IgD-negative memory B cell (primary cell): ENCODE results near the gene ALG8. TPM values are rescaled to one million over a fixed set of nuclear protein-coding genes. Genes with fewer than 3 reads are reported as not detected.

Source experiments
- H3K27ac Mint-ChIP-seq, 3 donors: one replicate each; pipeline ENCODE4 v1.8.0; 2020 to 2022; ENCODE audit warnings: mild to moderate bottlenecking in 3 of 3, mixed read lengths in 3 of 3, moderate library complexity in 1 of 3
- H3K27me3 Mint-ChIP-seq: one replicate; pipeline ENCODE4 v1.8.0; 2021; ENCODE audit warnings: mixed read lengths
- H3K36me3 Mint-ChIP-seq: one replicate; pipeline ENCODE4 v1.8.0; 2020; ENCODE audit warnings: mild to moderate bottlenecking, mixed read lengths
- H3K4me1 Mint-ChIP-seq, 3 donors: one replicate each; pipeline ENCODE4 v1.8.0; 2020 to 2022; ENCODE audit warnings: mixed read lengths in 3 of 3, mild to moderate bottlenecking in 1 of 3
- H3K4me3 Mint-ChIP-seq, 4 donors: one replicate each; pipeline ENCODE4 v1.8.0; 2020 to 2022; ENCODE audit warnings: mild to moderate bottlenecking in 4 of 4, mixed read lengths in 4 of 4, moderate library complexity in 3 of 4
- H3K9me3 Mint-ChIP-seq, 3 donors: one replicate each; pipeline ENCODE4 v1.8.0; 2020 to 2021; ENCODE audit warnings: mixed read lengths in 3 of 3, mild to moderate bottlenecking in 1 of 3
- polyA plus RNA-seq: library from polyadenylated mRNA; unstranded; fragments of 300-500 nt; fragmentation: Illumina TruSeq; gene quantifications from one replicate; pipeline ENCODE4 v1.2.3, GENCODE V29; 2021

The ALG8 gene
- polyA plus RNA-seq, 1 donor from 2014 or later, result 55.1 TPM

DNA sequence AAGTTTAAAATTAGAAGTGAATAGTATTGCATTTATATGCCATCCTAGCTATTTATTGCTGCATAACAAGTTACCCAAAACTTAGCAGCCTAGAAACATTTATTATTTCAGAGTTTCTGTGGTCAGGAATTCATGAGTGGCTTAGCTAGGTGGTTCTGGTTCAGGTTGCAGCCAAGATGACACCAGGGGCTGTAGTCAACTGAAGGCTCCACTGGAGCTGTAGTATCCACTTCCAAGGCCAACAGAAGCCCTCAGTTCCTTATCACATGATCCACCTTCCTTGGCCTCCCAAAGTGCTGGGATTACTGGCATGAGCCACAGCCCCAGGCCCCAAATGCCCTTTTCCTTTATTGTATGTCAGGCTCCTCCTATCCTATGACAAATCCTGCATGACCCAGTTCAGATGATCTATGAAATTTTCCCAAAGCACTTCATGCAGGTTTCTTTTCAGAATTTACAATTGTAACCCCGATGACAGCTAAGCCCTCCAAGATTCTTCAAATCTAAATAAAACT, 6.1 kb upstream of the ALG8 start:
- no peaks in the 10 kb centered on the region for H3K9me3 Mint-ChIP-seq
- H3K4me3 Mint-ChIP-seq, result no peak overlapping the region
- H3K36me3 Mint-ChIP-seq, result peaks cover 2% of the 10 kb centered on the region
- peak overlapping the region in 1 of 3 donors; percentile 27 for H3K27ac Mint-ChIP-seq
- peaks cover 10 to 19% (median 13%) of the 10 kb centered on the region in 3 donors for H3K4me1 Mint-ChIP-seq
- no peaks in the 10 kb centered on the region for H3K27me3 Mint-ChIP-seq

DNA sequence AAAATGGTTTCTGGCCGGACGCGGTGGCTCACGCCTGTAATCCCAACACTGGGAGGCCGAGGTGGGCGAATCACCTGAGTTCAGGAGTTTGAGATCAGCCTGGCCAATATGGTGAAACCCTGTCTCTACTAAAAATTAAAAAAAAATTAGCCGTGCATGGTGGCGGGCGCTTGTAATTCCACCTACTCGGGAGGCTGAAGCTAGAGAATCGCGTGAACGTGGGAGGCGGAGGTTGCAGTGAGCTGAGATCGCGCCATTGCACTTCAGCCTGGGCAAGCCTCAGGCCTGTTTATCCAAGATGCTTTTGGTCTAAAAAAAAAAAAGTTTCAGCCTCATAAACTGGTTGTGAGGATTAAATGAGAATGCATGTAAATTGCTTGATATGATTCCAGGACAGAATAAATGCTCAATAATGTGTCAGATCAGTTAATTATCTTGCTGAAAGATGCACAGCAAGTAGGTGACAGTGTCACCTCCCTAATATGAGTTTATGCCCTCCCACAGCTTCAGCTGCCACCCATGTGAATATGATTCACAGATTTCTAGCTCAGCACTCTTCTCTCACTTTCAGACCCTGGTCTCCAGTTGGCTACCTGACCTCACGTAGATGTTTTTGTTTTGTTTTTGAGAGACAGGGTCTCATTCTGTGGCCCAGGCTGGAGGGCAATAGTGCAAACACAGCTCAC, 1.1 kb upstream of the ALG8 start:
- Mint-ChIP-seq H3K27me3 (no peaks in the 10 kb centered on the region), H3K9me3 (no peaks in the 10 kb centered on the region), H3K4me3 (peak overlapping the region in 3 of 4 donors; percentile 60 to 83 (median 75)), H3K4me1 (peaks cover 19 to 40% (median 38%) of the 10 kb centered on the region in 3 donors), H3K36me3 (peaks cover 5% of the 10 kb centered on the region), H3K27ac (peak overlapping the region in 1 of 3 donors; percentile 2)

DNA sequence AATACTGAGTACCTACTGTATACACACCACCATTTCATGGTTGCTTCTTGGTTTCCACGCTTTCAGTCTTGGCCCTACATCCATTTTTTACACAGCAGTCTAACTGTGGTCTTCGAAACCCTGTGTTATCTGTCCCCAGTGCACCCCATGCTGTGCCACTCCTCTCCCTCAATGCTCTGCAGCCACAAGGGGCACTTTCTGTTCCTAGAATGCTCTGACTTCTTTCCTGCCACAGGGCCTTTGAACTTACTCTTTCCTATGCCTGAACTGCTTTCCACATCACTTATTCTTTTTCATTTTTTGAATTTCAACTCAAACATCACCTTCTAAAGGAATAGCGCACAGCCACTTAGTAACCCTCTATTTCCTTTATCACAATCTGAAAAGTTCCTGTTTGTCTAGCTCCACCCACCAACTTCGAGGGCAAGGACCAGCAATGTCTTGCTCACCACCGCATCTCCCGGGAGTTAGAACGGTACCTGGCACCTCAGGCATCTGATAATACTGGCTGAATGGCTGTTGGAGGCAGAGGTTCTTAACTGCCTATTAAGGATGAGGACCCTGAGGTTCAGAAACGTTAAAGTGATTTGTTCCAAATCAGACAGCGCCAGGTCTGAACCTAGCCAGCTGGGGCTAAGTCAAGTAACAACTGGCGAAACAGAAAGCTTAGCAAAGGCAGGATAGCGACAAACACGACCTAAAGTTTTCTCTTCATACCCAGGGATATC, 568 bp downstream of the ALG8 start:
- Mint-ChIP-seq H3K27me3 (no peaks in the 10 kb centered on the region), H3K4me1 (peaks cover 21 to 38% (median 36%) of the 10 kb centered on the region in 3 donors), H3K4me3 (peak overlapping the region; percentile 96 to 100 (median 98)), H3K36me3 (peaks cover 5% of the 10 kb centered on the region), H3K9me3 (no peaks in the 10 kb centered on the region), H3K27ac (peak overlapping the region; percentile 91 to 97 (median 92))

DNA sequence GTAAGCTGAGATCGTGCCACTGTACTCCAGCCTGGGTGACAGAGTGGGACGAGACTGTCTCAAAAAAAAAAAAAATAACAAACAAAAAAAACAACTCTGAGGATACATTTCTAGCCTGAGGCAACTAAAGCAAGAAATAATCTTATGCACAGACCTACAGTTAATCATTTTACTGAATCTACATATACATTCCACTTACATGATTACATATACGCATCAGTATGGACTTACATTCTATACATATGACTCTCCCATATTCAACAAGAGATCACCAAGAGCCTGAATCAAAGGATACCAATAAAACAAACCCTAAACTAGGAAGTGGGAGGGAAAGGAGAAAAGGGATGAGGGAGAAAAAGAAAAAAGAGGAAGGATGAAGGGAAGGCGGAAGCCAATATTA, 1.1 kb downstream of the ALG8 start:
- Mint-ChIP-seq H3K27me3 (no peaks in the 10 kb centered on the region), H3K4me1 (peaks cover 16 to 33% (median 31%) of the 10 kb centered on the region in 3 donors), H3K9me3 (no peaks in the 10 kb centered on the region), H3K27ac (peak overlapping the region in 2 of 3 donors; percentile 91 to 92), H3K36me3 (peaks cover 5% of the 10 kb centered on the region), H3K4me3 (peak overlapping the region; percentile 96 to 100 (median 98))

DNA sequence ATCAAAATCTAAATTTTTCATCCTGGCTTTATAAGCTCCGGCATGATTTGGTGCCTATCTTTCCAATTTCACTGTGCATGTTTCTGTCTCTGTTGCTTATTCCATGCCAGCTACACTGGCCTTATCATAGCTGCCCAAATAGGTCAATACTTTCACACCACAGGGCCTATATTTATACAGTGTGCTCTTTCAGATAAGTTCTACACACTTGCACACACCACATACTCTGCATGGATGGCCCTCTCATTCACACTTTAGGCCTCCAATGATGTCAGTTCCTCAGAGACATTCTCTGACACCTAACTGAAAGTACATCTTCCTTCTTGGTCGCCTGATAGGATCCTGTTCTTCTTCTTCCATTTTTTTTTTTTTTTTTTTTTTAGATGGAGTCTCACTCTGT, 7.0 kb downstream of the ALG8 start:
- Mint-ChIP-seq H3K27me3 (no peaks in the 10 kb centered on the region), H3K36me3 (peaks cover 3% of the 10 kb centered on the region), H3K27ac (no peak overlapping the region), H3K9me3 (no peaks in the 10 kb centered on the region), H3K4me1 (peaks cover 5 to 9% (median 9%) of the 10 kb centered on the region in 3 donors), H3K4me3 (no peak overlapping the region)

DNA sequence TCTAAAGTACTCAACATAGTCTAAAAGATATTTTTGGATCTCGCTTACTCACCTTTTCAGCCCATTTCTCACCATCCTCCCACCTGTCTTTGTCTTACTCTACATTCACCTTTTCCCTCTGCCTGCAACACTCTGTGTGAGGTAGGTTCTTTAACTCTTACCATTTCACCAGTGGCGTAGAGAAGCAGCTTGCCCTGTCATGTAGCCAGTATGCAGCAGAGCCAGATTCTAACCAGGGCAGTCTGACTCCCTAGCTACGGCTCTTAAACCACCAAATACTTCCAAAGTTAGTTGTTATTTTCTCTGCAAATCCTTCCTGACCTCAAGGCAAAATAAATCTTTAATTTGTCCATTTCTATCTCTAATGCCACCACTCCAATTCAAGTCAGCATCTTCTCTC, 7.5 kb downstream of the ALG8 start:
- peaks cover 0 to 9% (median 5%) of the 10 kb centered on the region in 3 donors for H3K4me1 Mint-ChIP-seq
- H3K27me3 Mint-ChIP-seq, result no peaks in the 10 kb centered on the region
- H3K27ac Mint-ChIP-seq, result no peak overlapping the region
- no peaks in the 10 kb centered on the region for H3K36me3 Mint-ChIP-seq
- H3K9me3 Mint-ChIP-seq, result no peaks in the 10 kb centered on the region
- H3K4me3 Mint-ChIP-seq, result no peak overlapping the region

DNA sequence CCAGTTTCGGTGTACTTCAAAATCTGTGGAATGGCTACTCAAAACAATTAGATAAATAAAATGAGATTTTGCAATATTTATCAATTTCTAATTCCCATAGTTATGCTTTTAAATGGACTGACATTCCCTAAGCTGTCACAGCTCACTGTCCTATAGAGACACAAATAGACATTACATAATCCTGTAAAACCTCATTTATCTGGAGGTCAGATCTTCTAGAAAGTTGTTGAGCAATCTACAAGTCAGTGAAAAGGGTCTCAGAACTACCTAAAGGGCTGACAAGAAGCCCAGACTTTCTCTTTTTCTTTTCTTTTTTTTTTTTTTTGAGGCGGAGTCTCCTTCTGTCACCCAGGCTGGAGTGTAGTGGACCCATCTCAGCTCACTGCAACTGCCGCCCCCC, 12.0 kb downstream of the ALG8 start:
- Mint-ChIP-seq H3K4me1 (peaks cover 0 to 7% (median 3%) of the 10 kb centered on the region in 3 donors), H3K4me3 (no peak overlapping the region), H3K27ac (no peak overlapping the region), H3K27me3 (no peaks in the 10 kb centered on the region), H3K36me3 (peaks cover 1% of the 10 kb centered on the region), H3K9me3 (no peaks in the 10 kb centered on the region)

DNA sequence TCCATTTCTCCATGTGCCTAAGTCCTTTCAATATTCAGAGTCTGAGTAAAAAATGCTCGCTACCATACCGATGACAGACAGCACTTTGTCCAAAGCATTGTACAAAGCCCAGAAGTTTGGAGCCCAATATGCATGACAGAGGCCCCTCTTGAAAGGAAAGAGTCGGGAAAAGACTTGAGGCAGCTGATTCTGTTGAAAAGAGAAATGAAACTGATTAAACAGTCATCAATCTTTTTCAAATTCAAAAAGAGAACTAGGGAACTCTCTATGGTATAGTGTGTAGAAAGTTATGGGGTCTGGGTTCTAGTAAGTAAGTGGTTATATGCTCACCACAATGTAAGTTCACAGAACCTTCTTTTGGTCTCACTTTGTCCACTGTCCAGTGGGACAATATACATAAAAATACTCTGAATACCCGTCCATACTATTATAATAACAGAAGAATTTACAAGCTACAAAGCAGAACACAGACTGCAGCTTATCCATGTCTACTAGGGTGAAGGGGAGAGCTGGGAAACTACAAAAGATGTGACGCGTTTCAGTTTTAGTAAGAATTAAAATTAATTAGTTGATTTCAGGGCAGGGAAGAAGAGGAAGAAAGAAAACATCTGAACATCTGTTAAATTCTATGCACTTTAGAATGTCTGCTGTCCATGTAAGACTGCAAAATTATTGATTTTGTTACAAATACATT, 26.7 kb downstream of the ALG8 start:
- H3K36me3 Mint-ChIP-seq, result peaks cover 14% of the 10 kb centered on the region
- H3K4me1 Mint-ChIP-seq, result peaks cover 2 to 10% (median 8%) of the 10 kb centered on the region in 3 donors
- no peaks in the 10 kb centered on the region for H3K9me3 Mint-ChIP-seq
- no peak overlapping the region for H3K4me3 Mint-ChIP-seq
- H3K27ac Mint-ChIP-seq, result no peak overlapping the region
- H3K27me3 Mint-ChIP-seq, result no peaks in the 10 kb centered on the region

DNA sequence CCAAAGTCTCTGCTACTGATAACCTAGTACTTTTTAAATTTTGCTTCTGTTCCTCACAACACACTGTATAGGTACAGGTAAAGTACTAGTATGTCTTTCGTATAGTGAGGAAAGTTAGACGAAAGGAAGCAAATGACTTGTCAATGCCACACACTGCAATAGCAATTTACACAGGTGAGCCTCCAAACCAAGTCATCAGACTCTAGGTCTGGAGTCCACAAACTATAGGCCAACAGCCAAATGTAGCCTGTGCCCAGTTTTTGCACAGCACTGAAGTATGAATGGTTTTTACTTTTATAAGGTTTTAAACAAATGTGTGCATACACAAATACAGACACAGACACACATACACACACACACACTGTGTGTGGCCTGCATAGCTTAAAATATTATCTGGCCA, 28.1 kb downstream of the ALG8 start:
- Mint-ChIP-seq H3K27me3 (no peaks in the 10 kb centered on the region), H3K9me3 (no peaks in the 10 kb centered on the region), H3K27ac (no peak overlapping the region), H3K36me3 (peaks cover 7% of the 10 kb centered on the region), H3K4me1 (peaks cover 2 to 10% (median 8%) of the 10 kb centered on the region in 3 donors), H3K4me3 (no peak overlapping the region)

DNA sequence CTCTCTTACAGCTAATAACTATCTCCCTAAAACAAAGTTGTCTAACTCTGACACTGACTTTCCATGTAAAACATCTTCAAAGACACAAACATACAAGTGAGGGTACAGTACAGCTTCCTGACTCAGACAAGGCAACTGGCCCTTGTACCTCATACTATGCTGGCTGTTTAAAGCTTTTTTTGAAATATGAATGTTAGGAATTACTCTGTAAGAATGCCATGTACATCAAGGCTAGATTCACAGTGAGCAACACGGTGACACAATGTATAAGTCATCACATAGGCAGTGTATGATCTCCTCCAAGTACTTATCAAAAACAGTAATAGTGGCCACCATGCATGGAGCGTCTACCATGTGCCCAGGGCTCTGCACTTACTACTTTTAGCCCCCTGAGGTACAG, 28.6 kb downstream of the ALG8 start:
- H3K4me3 Mint-ChIP-seq, result no peak overlapping the region
- H3K4me1 Mint-ChIP-seq, result peaks cover 2 to 10% (median 8%) of the 10 kb centered on the region in 3 donors
- H3K27ac Mint-ChIP-seq, result no peak overlapping the region
- H3K36me3 Mint-ChIP-seq, result peaks cover 7% of the 10 kb centered on the region
- no peaks in the 10 kb centered on the region for H3K27me3 Mint-ChIP-seq
- H3K9me3 Mint-ChIP-seq, result no peaks in the 10 kb centered on the region

DNA sequence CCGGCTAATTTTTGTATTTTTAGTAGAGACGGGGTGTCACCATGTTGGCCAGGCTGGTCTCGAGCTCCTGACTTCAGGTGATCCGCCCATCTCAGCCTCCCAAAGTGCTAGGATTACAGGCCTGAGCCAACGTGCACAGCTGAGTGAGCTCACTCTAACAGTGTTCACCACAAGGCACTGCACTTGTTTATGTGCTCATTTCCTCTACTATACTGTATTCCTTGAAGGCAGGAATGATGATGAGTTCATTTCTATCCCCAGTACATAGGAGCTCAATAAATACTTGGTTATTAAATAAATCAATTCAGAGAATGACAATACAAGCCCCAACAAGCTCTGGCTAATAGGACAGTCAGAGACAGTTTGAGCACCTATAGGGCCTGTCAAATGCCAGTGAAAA, 29.1 kb downstream of the ALG8 start:
- Mint-ChIP-seq H3K4me1 (peaks cover 2 to 10% (median 8%) of the 10 kb centered on the region in 3 donors), H3K27me3 (no peaks in the 10 kb centered on the region), H3K9me3 (no peaks in the 10 kb centered on the region), H3K4me3 (no peak overlapping the region), H3K27ac (no peak overlapping the region), H3K36me3 (peaks cover 7% of the 10 kb centered on the region)

DNA sequence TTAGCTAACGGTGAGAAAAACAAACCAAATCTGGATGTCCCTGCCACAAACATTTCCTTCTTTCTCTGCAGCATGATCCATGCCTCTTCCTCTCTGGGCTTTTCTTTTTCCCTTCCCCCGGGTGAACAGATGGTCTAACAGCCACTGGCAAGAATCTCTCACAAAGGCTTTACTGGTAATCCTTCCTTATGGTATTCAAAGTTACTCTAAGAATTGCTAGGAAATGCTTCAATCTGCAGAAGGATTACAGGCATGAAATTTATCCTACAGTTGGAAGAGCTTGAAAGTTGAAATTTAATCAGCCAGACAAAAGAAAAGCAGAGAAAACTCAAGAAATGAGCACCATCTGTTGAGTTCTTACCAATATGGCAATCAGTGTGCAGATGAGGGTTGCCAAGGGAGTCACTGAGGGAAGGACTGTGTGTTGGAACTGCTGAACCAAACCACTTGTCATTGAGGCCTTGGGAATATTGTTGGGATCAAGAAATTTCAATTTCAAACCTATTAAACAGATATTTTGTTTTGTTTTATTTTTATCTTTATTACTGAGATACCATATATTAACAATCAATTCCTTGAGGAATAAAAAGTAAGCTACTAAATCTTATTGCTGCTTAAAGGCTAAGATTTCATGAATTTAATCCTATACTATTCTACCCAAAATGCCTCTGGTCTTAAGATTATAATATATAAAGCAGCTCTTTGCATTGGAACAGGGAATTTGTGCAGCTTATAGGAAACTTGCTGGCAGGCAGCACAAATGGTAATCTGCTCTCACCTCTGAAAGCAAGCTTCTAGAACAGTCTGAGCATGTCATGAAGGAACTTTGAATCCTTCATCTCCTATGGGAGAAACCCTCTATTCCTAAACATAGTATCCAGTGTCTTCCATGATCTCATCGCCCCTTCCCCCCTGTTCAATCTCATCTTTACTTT, 30.1 kb downstream of the ALG8 start:
- Mint-ChIP-seq H3K27me3 (no peaks in the 10 kb centered on the region), H3K27ac (no peak overlapping the region), H3K9me3 (no peaks in the 10 kb centered on the region), H3K4me1 (peaks cover 2 to 10% (median 8%) of the 10 kb centered on the region in 3 donors), H3K36me3 (peaks cover 7% of the 10 kb centered on the region), H3K4me3 (no peak overlapping the region)

DNA sequence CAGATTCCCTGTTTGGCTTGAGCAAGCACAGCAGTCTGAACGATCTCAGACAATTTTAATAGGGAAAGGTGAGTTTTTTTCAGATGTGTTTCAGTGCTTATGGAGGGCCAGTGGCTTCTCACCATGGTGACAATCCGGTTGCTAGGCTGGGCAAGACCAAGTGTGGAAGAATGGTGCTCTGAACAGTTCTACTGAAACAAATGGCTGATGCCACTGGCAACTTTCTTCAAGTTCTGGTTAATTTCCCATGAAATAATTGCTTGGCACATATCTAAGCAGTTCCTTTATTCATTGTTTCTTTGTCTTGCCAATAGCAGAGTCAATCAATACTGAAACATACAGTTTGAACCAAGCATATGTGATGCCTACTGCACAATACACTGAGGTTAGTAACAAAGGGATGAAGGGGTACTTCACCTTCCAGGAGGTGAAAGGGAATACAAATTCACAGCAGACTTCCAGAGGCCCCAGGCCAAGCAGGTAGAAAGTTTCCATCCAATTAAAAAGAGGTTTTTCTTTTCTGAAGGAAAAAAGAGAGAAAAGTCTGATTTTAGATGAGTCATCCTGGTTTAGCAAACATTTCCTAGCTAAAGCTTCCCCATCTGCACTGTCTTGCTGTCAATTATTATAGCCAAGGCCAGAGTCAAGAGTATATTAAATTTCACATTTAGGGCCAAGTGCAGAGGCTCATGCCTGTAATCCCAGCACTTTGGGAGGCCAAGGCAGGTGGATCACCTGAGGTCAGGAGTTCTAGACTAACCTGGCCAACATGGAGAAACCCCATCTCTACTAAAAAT, 38.6 kb downstream of the ALG8 start:
- Mint-ChIP-seq H3K27ac (peak overlapping the region in 1 of 3 donors; percentile 29), H3K4me3 (no peak overlapping the region), H3K4me1 (peaks cover 0 to 1% (median 0%) of the 10 kb centered on the region in 3 donors), H3K36me3 (peaks cover 9% of the 10 kb centered on the region), H3K27me3 (no peaks in the 10 kb centered on the region), H3K9me3 (no peaks in the 10 kb centered on the region)
